Measurements from ENCODE around the gene TFPI2. TPM values are rescaled to one million over a fixed set of nuclear protein-coding genes. Genes with fewer than 3 reads are reported as not detected.

Gene TFPI2
- total RNA-seq, 1 experiment from 2014 or later: 4.4 TPM

- no peak overlapping the region for H3K9ac ChIP-seq (ENCODE audit: extremely low read depth, insufficient read length, low read length)
- no peak overlapping the region for H3K18ac ChIP-seq (ENCODE audit: insufficient read length, low read depth, low read length)
- H3K27ac Mint-ChIP-seq: no peak overlapping the region
- H4K8ac ChIP-seq (replicated peaks; ENCODE audit: insufficient read length, low read depth, low read length): no peak overlapping the region
- H3K9me3 Mint-ChIP-seq: no peaks in the 10 kb centered on the region
- no peak for TF ChIP-seq CTCF (conservative IDR thresholded peaks at IDR 0.05)
- no peaks in the 10 kb centered on the region for H4K20me1 ChIP-seq (ENCODE audit: control insufficient read depth, insufficient read depth, insufficient read length)
- no peaks in the 10 kb centered on the region for H3K9me3 ChIP-seq (ENCODE audit: control insufficient read depth, low read depth, low read length)
- no peak overlapping the region for H3K4me2 ChIP-seq (ENCODE audit: insufficient read depth, insufficient read length, low read length)
- no peak overlapping the region for H2BK120ac ChIP-seq (ENCODE audit: low read depth, low read length, poor library complexity, severe bottlenecking)
- H3K79me1 ChIP-seq (ENCODE audit: insufficient read depth, low read depth, low read length, poor library complexity, severe bottlenecking): no peaks in the 10 kb centered on the region
- no peak overlapping the region for H2AFZ ChIP-seq (ENCODE audit: low read length)
- no peak overlapping the region for H3K4me3 Mint-ChIP-seq
- no peak overlapping the region for H2BK20ac ChIP-seq (ENCODE audit: low read depth, low read length, poor library complexity, severe bottlenecking)
- H3K4me1 Mint-ChIP-seq: 0 out of 4 replicates have a peak, but pooled peaks cover 0 to 4% of the 10 kb centered on the region in 2 experiments
- no peak overlapping the region for H3K23ac ChIP-seq (ENCODE audit: insufficient read length, low read depth, low read length)
- no peak overlapping the region for H3K27ac ChIP-seq (ENCODE audit: insufficient read length, low read depth, low read length)
- H2BK15ac ChIP-seq (ENCODE audit: low read depth, low read length): no peak overlapping the region
- H2BK12ac ChIP-seq (ENCODE audit: insufficient read length, low read depth, low read length): no peak overlapping the region
- no peak overlapping the region for H2BK5ac ChIP-seq (ENCODE audit: insufficient read length, low read length)
- no peaks in the 10 kb centered on the region for H3K4me1 ChIP-seq (ENCODE audit: insufficient read depth, low read length)
- H3K4ac ChIP-seq (ENCODE audit: low read depth, low read length): no peak overlapping the region
- H3T11ph ChIP-seq (ENCODE audit: low read length): no peak overlapping the region
- no peak overlapping the region for H4K5ac ChIP-seq (ENCODE audit: insufficient read length, low read depth, low read length)
- peaks cover 2% of the 10 kb centered on the region; the same call in 1 of the 2 replicates for H3K27me3 Mint-ChIP-seq (ENCODE audit: low read depth)
- H3K56ac ChIP-seq (ENCODE audit: insufficient read length, low read depth, low read length): no peak overlapping the region
- no peaks in the 10 kb centered on the region for H3K27me3 ChIP-seq (ENCODE audit: insufficient read depth, low read length)
- no peaks in the 10 kb centered on the region for H3K36me3 Mint-ChIP-seq (ENCODE audit: insufficient read depth in 1 of 3, low read depth in 3 of 3)
- no peaks in the 10 kb centered on the region for H3K23me2 ChIP-seq (ENCODE audit: insufficient read length, low read depth, low read length, poor library complexity, severe bottlenecking)
- no peak overlapping the region for H3K14ac ChIP-seq (ENCODE audit: insufficient read depth, low read length)
- DNase-seq: no peak
- no peak overlapping the region for H4K91ac ChIP-seq (ENCODE audit: insufficient read length, low read depth, low read length)
- no peak overlapping the region for H2AK5ac ChIP-seq (ENCODE audit: insufficient read length, low read length)
- H3K79me2 ChIP-seq (ENCODE audit: insufficient read depth, low read length): no peaks in the 10 kb centered on the region
- WGBS (ENCODE audit: extremely low coverage, insufficient read length, low lambda C conversion rate): no CpG with 5 or more reads among the region's 3 CpGs
Observed at GRCh38 chr7:93927585-93927984, 37.0 kb upstream of the TFPI2 start.
